Measurements from ENCODE around the gene TTC27.
"Not testable (repeated sequence)": the region's sequence is repeated elsewhere in the genome, so short reads cannot be mapped to it uniquely, and the experiment has no call there.

The TTC27 gene

DNA sequence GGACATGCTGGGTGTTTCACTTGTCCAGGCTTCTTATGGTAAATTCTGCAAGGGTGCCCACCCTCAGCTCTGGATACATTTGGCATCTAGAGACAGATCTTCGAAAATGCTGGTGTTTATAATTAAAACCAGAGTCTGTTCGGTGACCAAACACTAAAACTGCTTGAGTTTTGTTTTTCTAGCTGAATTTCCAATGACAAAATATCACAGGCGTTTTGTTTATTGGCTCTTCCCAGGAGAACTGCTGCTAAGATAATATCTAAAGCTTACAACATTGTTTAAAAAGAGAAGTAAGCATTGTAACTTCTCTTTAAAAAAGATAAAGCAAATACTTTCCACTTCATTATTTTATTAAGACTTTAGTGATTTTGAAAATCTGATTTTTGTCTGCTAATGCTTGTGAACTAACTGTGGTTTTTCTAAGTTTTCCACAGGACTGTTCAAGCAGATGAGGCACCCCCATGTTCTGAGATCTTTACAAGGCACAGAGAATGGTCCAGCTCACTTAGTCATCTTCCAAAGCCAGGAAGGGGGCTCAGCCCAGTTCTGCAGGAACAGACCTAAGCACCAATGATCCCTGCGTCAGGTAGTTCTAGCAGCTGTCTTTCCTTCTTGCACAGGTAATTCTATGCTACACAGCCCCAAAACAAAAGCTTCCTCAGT is 224.1 kb downstream of the TTC27 start:
- DNase-seq (ENCODE audit: low read depth in 2 of 2): no peak

DNA sequence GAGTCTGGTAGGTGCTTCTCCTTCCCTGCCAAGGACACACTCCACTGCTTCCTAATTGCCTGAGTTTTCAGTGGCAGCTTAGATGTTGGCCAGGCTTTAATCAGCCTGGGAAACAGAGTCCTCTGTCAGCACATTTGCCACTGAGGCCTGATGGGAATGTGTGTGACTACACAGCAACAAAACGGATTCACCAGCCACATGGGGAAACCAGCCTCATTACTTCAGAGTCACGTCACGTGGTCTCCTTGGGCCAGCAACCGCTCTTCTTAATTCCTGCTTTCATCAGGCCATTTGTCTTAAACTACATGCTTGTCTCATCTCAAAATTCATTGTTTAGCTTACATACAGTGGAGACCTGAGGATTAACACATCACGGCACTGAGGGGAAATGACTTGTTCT is 225.0 kb downstream of the TTC27 start:
- DNase-seq (ENCODE audit: low read depth in 2 of 2): peak; percentile 84 to 86

DNA sequence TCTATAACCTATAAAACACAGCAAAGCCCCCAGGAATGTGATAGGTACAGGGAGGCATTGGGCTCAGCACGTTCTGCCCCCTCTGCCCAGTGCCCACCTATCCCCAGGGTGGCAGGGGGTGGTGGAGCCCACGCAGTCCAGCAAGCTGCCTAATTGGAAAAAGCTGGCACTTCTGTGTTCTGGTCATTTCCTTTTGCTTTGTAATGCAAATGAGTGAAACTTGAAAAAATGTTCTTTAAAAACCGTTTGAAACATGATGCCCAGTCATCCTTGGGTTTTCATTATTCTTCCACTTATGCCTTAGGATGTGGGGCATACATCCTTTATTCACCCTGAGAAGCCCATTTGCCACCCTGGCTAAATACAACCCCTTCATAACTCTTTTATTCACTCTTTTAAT is 229.0 kb downstream of the TTC27 start:
- no peak for DNase-seq (ENCODE audit: low read depth in 2 of 2)

DNA sequence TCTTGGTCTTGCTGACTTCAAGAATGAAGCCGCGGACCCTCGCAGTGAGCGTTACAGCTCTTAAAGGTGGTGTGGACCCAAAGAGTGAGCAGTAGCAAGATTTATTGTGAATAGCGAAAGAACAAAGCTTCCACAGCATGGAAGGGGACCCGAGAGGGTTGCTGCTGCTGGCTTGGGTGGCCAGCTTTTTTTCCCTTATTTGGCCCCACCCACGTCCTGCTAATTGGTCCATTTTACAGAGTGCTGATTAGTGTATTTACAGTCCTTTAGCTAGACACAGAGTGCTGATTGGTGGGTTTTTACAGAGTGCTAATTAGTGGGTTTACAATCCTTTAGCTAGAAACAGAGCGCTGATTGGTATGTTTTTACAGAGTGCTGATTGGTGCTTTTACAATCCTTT is 230.9 kb downstream of the TTC27 start:
- no peak for DNase-seq (ENCODE audit: low read depth in 2 of 2)

DNA sequence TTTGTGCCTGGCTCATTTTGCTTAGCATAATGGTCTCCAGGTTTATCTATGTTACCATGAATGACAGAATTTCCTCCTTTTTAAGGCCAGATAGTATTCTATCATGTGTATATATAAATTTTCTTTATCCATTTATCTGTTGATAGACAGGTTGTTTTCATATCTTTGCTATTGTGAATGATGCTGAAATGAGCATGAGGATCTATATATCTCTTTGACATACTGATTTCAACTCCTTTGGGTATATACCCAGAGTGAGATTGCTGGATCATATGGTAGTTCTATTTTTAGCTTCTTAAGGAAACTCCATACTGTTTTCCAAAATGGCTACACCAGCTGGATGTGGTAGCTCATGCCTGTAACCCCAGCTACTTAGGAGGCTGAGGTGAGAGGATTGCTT is 232.5 kb downstream of the TTC27 start:
- no peak for DNase-seq (ENCODE audit: low read depth in 2 of 2)

DNA sequence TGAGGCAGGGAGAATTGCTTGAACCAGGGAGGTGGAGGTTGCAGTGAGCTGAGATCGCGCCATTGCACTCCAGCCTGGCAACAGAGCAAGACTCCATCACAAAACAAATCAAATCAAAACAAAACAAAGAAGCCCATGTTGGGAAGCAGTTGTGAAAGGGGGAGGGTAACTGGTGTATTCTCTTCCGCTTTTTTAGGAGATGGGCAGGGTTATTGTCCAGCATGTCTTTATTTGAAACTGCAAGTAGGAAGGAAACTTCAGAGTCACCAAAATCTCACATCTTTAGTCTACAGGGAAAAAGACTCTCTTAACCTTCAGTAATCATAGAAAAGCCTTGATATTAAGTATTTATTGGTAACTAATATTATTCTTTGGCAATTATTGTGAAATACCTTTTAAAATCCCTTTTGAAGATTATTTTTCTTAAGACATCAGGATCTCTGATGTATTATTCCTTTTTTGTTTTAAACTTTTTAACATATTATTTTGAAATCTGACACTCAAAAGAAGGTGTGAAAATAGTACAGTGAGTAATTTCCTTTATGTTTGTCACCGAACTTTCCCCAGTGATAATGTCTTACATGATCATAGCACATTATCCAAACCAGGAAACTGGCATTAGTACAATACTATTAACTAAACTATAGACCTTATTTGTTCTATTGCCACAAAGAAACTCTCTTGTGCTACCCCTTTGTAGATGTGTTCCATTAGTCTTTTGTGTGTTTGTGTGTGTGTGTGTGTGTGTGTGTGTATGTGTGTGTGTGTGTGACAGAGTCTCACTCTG is 234.6 kb downstream of the TTC27 start:
- DNase-seq (ENCODE audit: low read depth in 2 of 2): no peak

DNA sequence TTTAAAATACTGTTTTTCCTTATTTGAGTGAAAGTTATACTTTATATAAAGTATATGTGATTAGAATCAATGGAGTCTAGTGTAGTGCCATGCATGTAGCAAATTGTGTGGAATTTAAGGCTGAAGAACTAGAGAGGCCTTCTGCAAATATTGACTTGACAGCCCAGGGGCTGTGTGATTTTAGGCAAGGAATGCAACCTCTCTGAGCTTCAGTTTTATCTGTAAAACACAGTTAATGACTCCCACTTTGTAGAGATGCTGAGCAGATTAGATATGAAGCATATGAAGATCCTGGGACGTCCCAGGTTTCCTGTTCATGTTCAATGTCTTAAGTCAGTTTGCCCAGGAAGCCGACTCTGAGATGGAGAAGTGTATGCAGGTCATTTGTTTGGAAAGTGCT is 235.5 kb downstream of the TTC27 start:
- no peak for DNase-seq (ENCODE audit: low read depth in 2 of 2)

DNA sequence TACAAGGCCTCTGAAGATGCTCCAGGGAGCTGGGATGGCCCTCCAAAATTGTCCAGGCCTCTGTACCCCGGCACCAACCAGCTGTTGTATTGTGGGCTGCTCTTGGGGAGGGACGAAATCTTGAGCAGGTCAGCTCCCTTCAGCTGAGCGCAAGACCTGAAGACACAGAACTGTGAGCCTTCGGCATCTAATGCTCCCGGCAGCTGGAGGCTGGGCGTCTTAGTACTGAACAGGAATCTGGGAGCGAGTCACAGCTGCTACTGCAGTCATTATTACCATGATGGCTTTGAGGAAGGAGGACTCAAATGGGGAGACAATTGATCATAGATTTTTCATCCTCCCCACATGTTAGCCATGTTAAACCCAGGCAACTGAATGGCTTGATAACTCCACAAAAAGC is 236.0 kb downstream of the TTC27 start:
- DNase-seq (ENCODE audit: low read depth in 2 of 2): no peak

DNA sequence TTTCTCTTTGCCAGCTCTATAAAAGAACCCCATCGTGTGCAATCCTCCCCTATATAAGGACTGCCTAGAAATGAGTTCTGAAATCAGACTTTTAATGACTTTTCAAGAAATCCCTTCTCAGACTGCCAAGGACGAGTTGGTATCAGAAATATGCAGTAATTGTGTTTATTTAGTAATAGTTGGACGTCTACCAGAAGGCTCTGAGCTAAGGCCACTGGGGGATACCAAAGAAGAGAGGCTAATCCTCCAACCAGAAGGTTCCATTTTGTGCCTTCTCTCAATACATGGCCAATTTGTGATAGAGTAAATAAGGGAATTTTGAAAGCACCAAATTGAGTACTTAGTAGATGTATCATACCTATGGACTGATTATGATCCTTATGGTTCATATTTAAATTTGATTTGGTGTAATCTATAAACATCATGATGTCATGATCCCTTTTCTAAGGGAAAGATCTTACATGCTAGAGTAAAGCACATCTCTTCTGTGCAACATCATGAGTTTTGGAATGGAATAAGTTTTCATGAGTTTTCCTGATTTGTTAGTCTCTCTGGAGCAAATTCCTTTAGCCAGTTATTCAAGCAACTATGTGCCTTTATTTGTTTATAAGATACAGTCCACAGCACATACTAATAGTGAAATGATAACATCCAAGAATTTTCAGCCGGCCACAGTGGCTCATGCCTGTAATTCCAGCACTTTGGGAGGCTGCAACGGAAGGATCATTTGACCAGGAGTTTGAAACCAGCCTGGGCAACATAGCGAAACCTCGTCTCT is 236.7 kb downstream of the TTC27 start:
- peak; percentile 69 to 79 for DNase-seq (ENCODE audit: low read depth in 2 of 2)

DNA sequence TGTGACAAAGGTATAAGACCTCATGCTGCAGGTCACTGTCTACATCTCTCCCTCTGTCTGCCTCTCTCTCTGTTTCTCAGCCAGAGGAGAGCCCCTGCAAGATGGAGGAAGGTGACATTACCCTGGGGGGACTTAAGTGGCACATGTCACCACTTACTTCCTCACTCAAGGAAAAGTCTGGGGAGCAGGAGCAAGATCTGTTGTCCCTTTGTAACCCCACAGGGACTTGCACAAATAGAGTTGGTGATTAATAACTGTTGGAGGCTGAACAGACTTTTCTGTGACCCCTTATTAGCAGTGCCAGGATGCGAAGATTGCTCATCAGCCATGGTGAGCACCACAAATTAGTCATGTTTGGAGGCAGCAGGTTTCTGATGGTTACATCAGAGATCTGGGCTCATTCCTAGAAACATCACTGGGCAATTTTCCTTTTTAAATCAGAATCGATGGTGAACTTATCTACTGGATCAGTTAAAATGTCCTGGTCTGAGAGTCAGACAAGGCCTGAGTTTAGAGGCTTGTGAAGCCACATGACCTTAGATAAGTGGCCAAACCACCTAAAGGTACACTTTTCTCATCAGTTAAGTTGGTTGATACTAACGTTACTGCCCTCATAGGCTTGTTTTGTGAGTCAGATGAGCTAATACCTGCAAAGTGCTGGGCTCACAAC is 237.7 kb downstream of the TTC27 start:
- peak; percentile 87 to 90 for DNase-seq (ENCODE audit: low read depth in 2 of 2)

DNA sequence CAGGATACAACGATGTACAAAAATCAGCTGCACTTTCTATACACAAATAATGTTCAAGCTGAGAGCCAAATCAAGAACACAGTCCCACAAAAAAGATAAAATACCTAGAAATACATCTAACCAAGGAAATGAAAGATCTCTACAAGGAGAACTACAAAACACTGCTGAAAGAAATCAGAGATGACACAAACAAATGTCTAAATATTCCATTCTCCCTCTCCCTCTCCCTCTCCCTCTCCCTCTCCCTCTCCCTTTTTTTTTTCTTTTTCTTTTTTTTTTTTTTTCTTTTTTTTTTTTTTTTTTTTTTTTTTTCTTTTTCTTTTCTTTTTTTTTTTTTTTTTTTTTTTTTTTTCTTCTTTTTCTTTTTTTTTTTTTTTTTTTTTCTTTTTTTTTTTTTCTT is 238.6 kb downstream of the TTC27 start:
- not testable (repeated sequence) for DNase-seq (ENCODE audit: low read depth in 2 of 2)
